Vagina (tissue), 2 donors: ENCODE results near the gene DICER1.

Experiments
- POLR2A ChIP-seq, 2 donors: fragments of 450-650 bp; IDR thresholded peaks; one replicate each; pipeline ENCODE4 v1.6.1; 2017; ENCODE audit warnings: antibody characterized with exemption in 2 of 2, mild to moderate bottlenecking in 2 of 2, moderate library complexity in 2 of 2
- TF ChIP-seq, protein P1 (sequence below), 3 experiments: fragments of 450-650 bp in 2 of 3; fragments of 200-600 bp in 1 of 3; sonication (generic) in 1 of 3; IDR thresholded peaks; one replicate each; pipeline ENCODE4 v1.5.1; 2017 to 2019; ENCODE audit warnings: antibody characterized with exemption in 3 of 3, mild to moderate bottlenecking in 2 of 3, moderate library complexity in 2 of 3

- TF ChIP-seq POLR2A (IDR thresholded peaks at IDR 0.05), result no peak
- TF ChIP-seq, protein P1, sequence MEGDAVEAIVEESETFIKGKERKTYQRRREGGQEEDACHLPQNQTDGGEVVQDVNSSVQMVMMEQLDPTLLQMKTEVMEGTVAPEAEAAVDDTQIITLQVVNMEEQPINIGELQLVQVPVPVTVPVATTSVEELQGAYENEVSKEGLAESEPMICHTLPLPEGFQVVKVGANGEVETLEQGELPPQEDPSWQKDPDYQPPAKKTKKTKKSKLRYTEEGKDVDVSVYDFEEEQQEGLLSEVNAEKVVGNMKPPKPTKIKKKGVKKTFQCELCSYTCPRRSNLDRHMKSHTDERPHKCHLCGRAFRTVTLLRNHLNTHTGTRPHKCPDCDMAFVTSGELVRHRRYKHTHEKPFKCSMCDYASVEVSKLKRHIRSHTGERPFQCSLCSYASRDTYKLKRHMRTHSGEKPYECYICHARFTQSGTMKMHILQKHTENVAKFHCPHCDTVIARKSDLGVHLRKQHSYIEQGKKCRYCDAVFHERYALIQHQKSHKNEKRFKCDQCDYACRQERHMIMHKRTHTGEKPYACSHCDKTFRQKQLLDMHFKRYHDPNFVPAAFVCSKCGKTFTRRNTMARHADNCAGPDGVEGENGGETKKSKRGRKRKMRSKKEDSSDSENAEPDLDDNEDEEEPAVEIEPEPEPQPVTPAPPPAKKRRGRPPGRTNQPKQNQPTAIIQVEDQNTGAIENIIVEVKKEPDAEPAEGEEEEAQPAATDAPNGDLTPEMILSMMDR (IDR thresholded peaks at IDR 0.05), result no peak
Observed at GRCh38 chr14:95140060-95140858, 17.1 kb downstream of the DICER1 start.
